ENCODE measurements around the gene LEKR1. TPM values are rescaled to one million over a fixed set of nuclear protein-coding genes. Genes with fewer than 3 reads are reported as not detected.

The LEKR1 gene
- total and polyA plus RNA-seq, 2 of the 13 experiments (the other 11 are each of a cell fraction or from before 2014, with no cell fraction given) = 0.49 to 1.5 TPM

DNA sequence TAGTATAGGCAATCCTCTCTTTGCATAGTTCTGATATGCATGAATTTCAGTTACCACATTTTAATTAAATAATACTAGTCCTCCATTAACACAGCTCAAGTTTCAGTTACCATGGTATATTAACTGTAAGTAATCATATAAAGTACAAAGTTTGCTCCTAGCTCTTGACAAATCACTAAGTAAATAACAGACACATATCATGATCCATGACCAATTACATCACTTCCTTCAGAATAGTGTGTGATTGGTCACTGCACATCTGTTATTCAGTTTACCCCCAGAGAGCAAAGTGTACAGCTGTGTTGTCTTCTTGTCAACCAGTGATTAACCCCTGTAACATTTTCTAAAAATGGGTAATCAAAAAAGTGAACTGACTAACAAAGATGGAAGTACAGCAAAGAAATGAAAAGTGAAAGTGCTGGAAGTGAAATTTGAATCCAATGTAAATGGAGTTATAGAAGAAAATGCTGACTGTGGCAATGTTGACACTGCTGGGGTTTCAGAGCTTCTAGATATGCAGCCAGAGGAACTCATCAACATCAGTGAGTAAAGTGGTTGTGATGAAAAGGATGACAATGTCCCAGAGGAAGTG lies 30.2 kb upstream of the LEKR1 start (continued):
- TF ChIP-seq ZNF331 (CRISPR knock-in tag; IDR thresholded peaks at IDR 0.05) (no peak), NCOR1 (IDR thresholded peaks at IDR 0.05; ENCODE audit: borderline replicate concordance, low read length) (peak; percentile 76; the same call in 1 of the 2 replicates), CEBPB (IDR thresholded peaks at IDR 0.05; ENCODE audit: borderline replicate concordance, low read depth, low read length) (peak; percentile 66; the same call in 1 of the 2 replicates), ZBTB40 (IDR thresholded peaks at IDR 0.05) (no peak), ZBTB40 (CRISPR knock-in tag; IDR thresholded peaks at IDR 0.05) (no peak), MEF2D (CRISPR knock-in tag; IDR thresholded peaks at IDR 0.05) (no peak), STAG1 (CRISPR knock-in tag; IDR thresholded peaks at IDR 0.05) (no peak), KLF9 (CRISPR knock-in tag; IDR thresholded peaks at IDR 0.05; ENCODE audit: low read depth) (no peak), ZMYM4 (CRISPR knock-in tag; IDR thresholded peaks at IDR 0.05) (peak; percentile 60; the same call in 1 of the 2 replicates), FOXO1 (CRISPR knock-in tag; IDR thresholded peaks at IDR 0.05) (no peak), SNAPC2 (CRISPR knock-in tag; IDR thresholded peaks at IDR 0.05) (no peak), ZNF713 (CRISPR knock-in tag; IDR thresholded peaks at IDR 0.05) (no peak), GATAD2A (CRISPR knock-in tag; IDR thresholded peaks at IDR 0.05) (peak; percentile 70; the same call in 1 of the 2 replicates), ZNF83 (CRISPR knock-in tag; IDR thresholded peaks at IDR 0.05; ENCODE audit: borderline replicate concordance) (no peak), REPIN1 (CRISPR knock-in tag; IDR thresholded peaks at IDR 0.05; ENCODE audit: borderline replicate concordance, low read depth) (no peak), FOXA1 (IDR thresholded peaks at IDR 0.05) (peak; percentile 85), FOXA1 (CRISPR knock-in tag; IDR thresholded peaks at IDR 0.05) (peak; percentile 83), ARID3A (IDR thresholded peaks at IDR 0.05; ENCODE audit: low read depth, low read length) (peak; percentile 92), GPN1 (CRISPR knock-in tag; IDR thresholded peaks at IDR 0.05; ENCODE audit: borderline replicate concordance) (no peak), FOXP1 (IDR thresholded peaks at IDR 0.05) (no peak), FOXP1 (CRISPR knock-in tag; IDR thresholded peaks at IDR 0.05) (peak; percentile 61), NFYC (CRISPR knock-in tag; IDR thresholded peaks at IDR 0.05) (peak; percentile 69), RXRB (CRISPR knock-in tag; IDR thresholded peaks at IDR 0.05; ENCODE audit: borderline replicate concordance) (peak; percentile 52), MTA1 (CRISPR knock-in tag; IDR thresholded peaks at IDR 0.05; ENCODE audit: borderline replicate concordance) (no peak)
